ENCODE results near the gene TNFRSF11A.
A peak's percentile ranks its signal among the peaks of the same experiment; 100 is the strongest.

TNFRSF11A gene

DNA sequence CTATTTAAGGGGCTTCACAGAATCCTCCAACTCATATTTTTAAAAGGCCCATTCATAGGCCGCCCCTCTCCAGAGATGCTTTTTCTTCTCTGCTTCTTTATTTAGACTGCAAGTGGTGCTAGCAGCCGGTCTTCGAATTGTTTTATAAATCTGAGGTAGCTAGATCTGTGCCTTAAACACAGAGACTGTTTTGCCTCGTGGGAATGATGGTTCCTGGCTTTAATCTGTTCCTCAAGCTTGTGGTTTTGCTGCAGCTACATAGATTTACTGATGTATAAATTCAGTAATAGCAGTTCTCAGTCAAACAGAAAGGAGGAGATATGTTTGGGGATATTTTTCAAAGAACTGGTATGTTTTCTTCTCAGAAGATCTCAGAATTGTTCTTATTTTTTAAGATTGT is 45.3 kb downstream of the TNFRSF11A start:
- Histone ChIP-seq H3K79me2 (ENCODE audit: low read length) (no peaks in the 10 kb centered on the region), H2AFZ (ENCODE audit: low read depth, low read length) (no peak overlapping the region)
- TF ChIP-seq, protein P1, sequence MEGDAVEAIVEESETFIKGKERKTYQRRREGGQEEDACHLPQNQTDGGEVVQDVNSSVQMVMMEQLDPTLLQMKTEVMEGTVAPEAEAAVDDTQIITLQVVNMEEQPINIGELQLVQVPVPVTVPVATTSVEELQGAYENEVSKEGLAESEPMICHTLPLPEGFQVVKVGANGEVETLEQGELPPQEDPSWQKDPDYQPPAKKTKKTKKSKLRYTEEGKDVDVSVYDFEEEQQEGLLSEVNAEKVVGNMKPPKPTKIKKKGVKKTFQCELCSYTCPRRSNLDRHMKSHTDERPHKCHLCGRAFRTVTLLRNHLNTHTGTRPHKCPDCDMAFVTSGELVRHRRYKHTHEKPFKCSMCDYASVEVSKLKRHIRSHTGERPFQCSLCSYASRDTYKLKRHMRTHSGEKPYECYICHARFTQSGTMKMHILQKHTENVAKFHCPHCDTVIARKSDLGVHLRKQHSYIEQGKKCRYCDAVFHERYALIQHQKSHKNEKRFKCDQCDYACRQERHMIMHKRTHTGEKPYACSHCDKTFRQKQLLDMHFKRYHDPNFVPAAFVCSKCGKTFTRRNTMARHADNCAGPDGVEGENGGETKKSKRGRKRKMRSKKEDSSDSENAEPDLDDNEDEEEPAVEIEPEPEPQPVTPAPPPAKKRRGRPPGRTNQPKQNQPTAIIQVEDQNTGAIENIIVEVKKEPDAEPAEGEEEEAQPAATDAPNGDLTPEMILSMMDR (IDR thresholded peaks at IDR 0.05; ENCODE audit: low read depth, low read length): no peak
- TF ChIP-seq EZH2phosphoT487 (IDR thresholded peaks at IDR 0.05; ENCODE audit: low read depth): no peak

GRCh38 chr18:62371436-62371835 is 46.3 kb downstream of the TNFRSF11A start:
- Histone ChIP-seq H3K36me3 (replicated peaks; ENCODE audit: low read depth, low read length) (no peaks in the 10 kb centered on the region), H3K4me3 (ENCODE audit: low read length) (no peak overlapping the region), H3K4me1 (ENCODE audit: low read length) (peaks cover 59% of the 10 kb centered on the region), H3K27me3 (ENCODE audit: low read depth, low read length) (peaks cover 71% of the 10 kb centered on the region), H4K20me1 (ENCODE audit: insufficient read depth, low read length) (no peaks in the 10 kb centered on the region; the same call in 1 of the 2 replicates), H3K27ac (ENCODE audit: low read length) (no peak overlapping the region), H3K9ac (ENCODE audit: low read length) (no peak overlapping the region), H3K79me2 (ENCODE audit: low read length) (no peaks in the 10 kb centered on the region), H3K9me3 (ENCODE audit: insufficient read depth, low read length) (no peaks in the 10 kb centered on the region), H3K4me2 (ENCODE audit: low read length) (peak overlapping the region; percentile 34; the same call in 1 of the 2 replicates), H2AFZ (ENCODE audit: low read depth, low read length) (no peak overlapping the region)
- no peak for TF ChIP-seq EZH2phosphoT487 (IDR thresholded peaks at IDR 0.05; ENCODE audit: low read depth)
- TF ChIP-seq, protein P1 (IDR thresholded peaks at IDR 0.05; ENCODE audit: low read depth, low read length): no peak

More for the DNA sequence above, 45.3 kb downstream of the TNFRSF11A start:
- no peak overlapping the region for H3K9ac ChIP-seq (ENCODE audit: low read length)
- H3K27ac ChIP-seq (ENCODE audit: low read length): no peak overlapping the region
- 0 out of 2 replicates have a peak overlapping the region, but pooled peaks have one; percentile 5 for H3K4me2 ChIP-seq (ENCODE audit: low read length)
- H3K9me3 ChIP-seq (ENCODE audit: insufficient read depth, low read length): no peaks in the 10 kb centered on the region
- H3K4me1 ChIP-seq (ENCODE audit: low read length): peaks cover 61% of the 10 kb centered on the region
- H3K4me3 ChIP-seq (ENCODE audit: low read length): no peak overlapping the region
- peaks cover 76% of the 10 kb centered on the region for H3K27me3 ChIP-seq (ENCODE audit: low read depth, low read length)
- no peaks in the 10 kb centered on the region; the same call in 1 of the 2 replicates for H4K20me1 ChIP-seq (ENCODE audit: insufficient read depth, low read length)
- H3K36me3 ChIP-seq (replicated peaks; ENCODE audit: low read depth, low read length): no peaks in the 10 kb centered on the region

DNA sequence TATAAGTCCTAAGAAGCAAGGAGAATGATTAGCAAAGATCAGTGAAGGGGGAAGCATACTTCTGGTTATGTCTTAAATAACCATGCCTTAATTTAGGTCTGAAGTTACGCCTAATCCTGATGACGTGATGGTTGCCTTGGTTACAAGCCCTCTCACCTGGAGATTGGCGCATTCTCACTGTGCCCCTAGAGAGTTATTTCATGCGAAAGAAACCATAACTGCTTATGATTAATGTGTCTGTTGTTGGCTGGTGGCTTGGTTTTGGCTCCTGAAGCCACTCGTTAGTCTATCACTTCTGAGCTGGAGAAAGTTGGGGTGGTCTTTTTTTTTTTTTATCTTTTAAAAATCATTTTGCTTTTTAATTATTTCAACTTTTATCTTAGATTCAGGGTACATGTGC is 47.0 kb downstream of the TNFRSF11A start:
- peak overlapping the region; percentile 34; the same call in 1 of the 2 replicates for H3K4me2 ChIP-seq (ENCODE audit: low read length)
- H3K9ac ChIP-seq (ENCODE audit: low read length): no peak overlapping the region
- H3K27ac ChIP-seq (ENCODE audit: low read length): no peak overlapping the region
- no peaks in the 10 kb centered on the region for H3K79me2 ChIP-seq (ENCODE audit: low read length)
- H3K4me1 ChIP-seq (ENCODE audit: low read length): peaks cover 59% of the 10 kb centered on the region
- TF ChIP-seq, protein P1 (IDR thresholded peaks at IDR 0.05; ENCODE audit: low read depth, low read length): no peak
- no peak for TF ChIP-seq EZH2phosphoT487 (IDR thresholded peaks at IDR 0.05; ENCODE audit: low read depth)
- peaks cover 68% of the 10 kb centered on the region for H3K27me3 ChIP-seq (ENCODE audit: low read depth, low read length)
- no peaks in the 10 kb centered on the region for H3K36me3 ChIP-seq (replicated peaks; ENCODE audit: low read depth, low read length)
- H3K9me3 ChIP-seq (ENCODE audit: insufficient read depth, low read length): no peaks in the 10 kb centered on the region
- no peak overlapping the region for H2AFZ ChIP-seq (ENCODE audit: low read depth, low read length)
- H3K4me3 ChIP-seq (ENCODE audit: low read length): no peak overlapping the region; the same call in 1 of the 2 replicates
- H4K20me1 ChIP-seq (ENCODE audit: insufficient read depth, low read length): no peaks in the 10 kb centered on the region; the same call in 1 of the 2 replicates

DNA sequence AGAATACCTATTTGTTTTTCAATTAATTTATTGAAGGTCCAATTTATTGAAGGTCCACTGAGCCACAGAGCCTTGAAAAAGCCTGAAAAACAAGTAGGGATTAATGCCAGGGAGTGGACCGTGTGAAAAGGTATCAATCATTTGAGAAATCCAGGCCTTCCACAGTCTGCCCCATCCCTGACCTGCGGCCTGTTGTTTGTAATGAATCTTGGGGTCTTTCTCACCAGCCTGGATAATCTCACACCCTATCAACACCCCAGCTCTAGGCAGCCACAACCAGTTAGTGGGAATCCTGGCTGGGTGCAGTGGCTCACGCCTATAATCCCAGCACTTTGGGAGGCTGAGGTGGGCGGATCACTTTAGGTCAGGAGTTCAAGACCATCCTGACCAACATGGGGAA is 47.8 kb downstream of the TNFRSF11A start:
- Histone ChIP-seq H3K36me3 (replicated peaks; ENCODE audit: low read depth, low read length) (no peaks in the 10 kb centered on the region), H3K9me3 (ENCODE audit: insufficient read depth, low read length) (no peaks in the 10 kb centered on the region), H4K20me1 (ENCODE audit: insufficient read depth, low read length) (no peaks in the 10 kb centered on the region; the same call in 1 of the 2 replicates), H2AFZ (ENCODE audit: low read depth, low read length) (no peak overlapping the region), H3K4me1 (ENCODE audit: low read length) (peaks cover 59% of the 10 kb centered on the region), H3K27ac (ENCODE audit: low read length) (no peak overlapping the region), H3K4me2 (ENCODE audit: low read length) (peak overlapping the region; percentile 34; the same call in 1 of the 2 replicates), H3K4me3 (ENCODE audit: low read length) (no peak overlapping the region), H3K79me2 (ENCODE audit: low read length) (no peaks in the 10 kb centered on the region), H3K9ac (ENCODE audit: low read length) (no peak overlapping the region), H3K27me3 (ENCODE audit: low read depth, low read length) (peaks cover 65% of the 10 kb centered on the region)
- TF ChIP-seq, protein P1 (IDR thresholded peaks at IDR 0.05; ENCODE audit: low read depth, low read length): no peak
- no peak for TF ChIP-seq EZH2phosphoT487 (IDR thresholded peaks at IDR 0.05; ENCODE audit: low read depth)

Measured in OCI-LY3 (cell line).